Mucosa of rectum (tissue), 2 donors: ENCODE measurements around the gene TGOLN2.
A peak's percentile ranks its signal among the peaks of the same experiment; 100 is the strongest.
"Not testable (repeated sequence)": the region's sequence is repeated elsewhere in the genome, so short reads cannot be mapped to it uniquely, and the experiment has no call there.

ENCODE experiments used
- H3K27ac ChIP-seq, 2 donors: one replicate each; pipeline ENCODE4 v1.7.0; 2013; ENCODE audit warnings: inconsistent platforms in 2 of 2, low read depth in 2 of 2, low read length in 2 of 2
- H3K27me3 ChIP-seq, 2 donors: one replicate each; pipeline ENCODE4 v1.7.0; 2013; ENCODE audit warnings: low read length in 2 of 2; ENCODE audit not compliant: control insufficient read depth in 2 of 2, insufficient read depth in 2 of 2
- H3K36me3 ChIP-seq, 2 donors: one replicate each; pipeline ENCODE4 v1.7.0; 2013; ENCODE audit warnings: low read length in 2 of 2; ENCODE audit not compliant: control insufficient read depth in 2 of 2, insufficient read depth in 2 of 2
- H3K4me1 ChIP-seq, 2 donors: one replicate each; pipeline ENCODE4 v1.7.0; 2013; ENCODE audit warnings: low read length in 2 of 2, mild to moderate bottlenecking in 1 of 2; ENCODE audit not compliant: control insufficient read depth in 2 of 2, insufficient read depth in 2 of 2
- H3K4me3 ChIP-seq, 2 donors: one replicate each; pipeline ENCODE4 v1.7.0; 2013; ENCODE audit warnings: low read length in 2 of 2
- H3K9ac ChIP-seq, 2 donors: one replicate each; pipeline ENCODE4 v1.7.0; 2013; ENCODE audit warnings: low read length in 2 of 2, low read depth in 1 of 2, mild to moderate bottlenecking in 1 of 2
- H3K9me3 ChIP-seq, 2 donors: one replicate each; pipeline ENCODE4 v1.7.0; 2013; ENCODE audit warnings: low read length in 2 of 2; ENCODE audit not compliant: control insufficient read depth in 2 of 2
- donor health status: healthy.
- donor health status: Normal muscosa, but diverticular disease.

TGOLN2 gene

DNA sequence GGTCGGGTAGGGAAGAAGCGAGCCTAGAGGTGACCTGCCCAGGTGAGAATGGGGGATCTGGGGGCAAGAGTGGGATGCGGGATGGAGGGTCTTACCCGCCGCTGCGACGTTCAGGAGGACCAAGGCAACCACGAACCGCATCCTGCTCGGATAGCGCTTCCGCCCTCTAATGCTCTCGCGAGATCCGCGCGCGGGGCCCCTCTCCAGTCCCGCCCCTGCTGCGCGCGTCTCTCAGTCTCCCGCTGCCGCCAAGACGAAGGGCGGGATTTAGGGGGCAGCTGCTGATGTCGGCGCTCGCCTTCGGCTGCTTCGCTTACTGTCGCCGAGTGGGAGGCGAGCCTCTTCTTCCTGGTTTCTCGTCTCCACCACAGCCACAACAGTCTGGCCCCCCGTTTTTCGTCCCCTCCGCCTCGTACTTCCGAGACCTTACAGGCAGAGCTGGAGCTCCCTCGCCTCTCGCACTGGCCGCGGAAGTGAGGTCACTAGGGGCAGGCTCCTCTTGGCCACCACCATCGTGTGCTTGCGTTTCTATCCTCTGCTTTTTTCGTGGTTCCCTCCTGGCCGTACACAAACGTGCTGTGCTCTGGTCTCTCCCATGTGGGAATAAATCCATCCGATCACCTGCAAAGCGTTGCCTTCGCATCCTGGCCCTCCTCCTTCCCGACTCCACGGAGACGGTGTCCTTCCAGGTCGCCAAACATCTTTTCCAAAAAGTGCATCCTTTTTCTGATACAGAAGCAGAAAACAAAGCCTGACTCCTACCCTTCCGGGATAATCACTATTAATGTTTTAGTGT, at the start of gene TGOLN2:
Gene TGOLN2, minus strand, starts transcription at position 168 of the 796 bp plus-strand sequence. Its CDS starts 27 bp downstream, at position 141.
- H3K9ac ChIP-seq, result peak within 1 kb of the TSS; percentile 95 to 98
- peak within 1 kb of the TSS; percentile 97 to 99 for H3K27ac ChIP-seq
- peaks cover 14 to 16% of the 10 kb centered on the region in 2 donors for H3K36me3 ChIP-seq
- H3K9me3 ChIP-seq, result no peaks in the 10 kb centered on the region
- H3K4me3 ChIP-seq, result peak within 1 kb of the TSS; percentile 99
- H3K27me3 ChIP-seq, result no peaks in the 10 kb centered on the region
- peaks cover 32 to 39% of the 10 kb centered on the region in 2 donors for H3K4me1 ChIP-seq

GRCh38 chr2:85377083-85377482, 49.3 kb upstream of the TGOLN2 start:
- no peak overlapping the region for H3K27ac ChIP-seq
- no peaks in the 10 kb centered on the region for H3K27me3 ChIP-seq
- H3K4me1 ChIP-seq, result no peaks in the 10 kb centered on the region
- no peak overlapping the region for H3K4me3 ChIP-seq
- H3K36me3 ChIP-seq, result peaks cover 15 to 26% of the 10 kb centered on the region in 2 donors
- H3K9me3 ChIP-seq, result no peaks in the 10 kb centered on the region
- no peak overlapping the region for H3K9ac ChIP-seq

GRCh38 chr2:85376291-85377065, 48.7 kb upstream of the TGOLN2 start:
- Histone ChIP-seq H3K9me3 (no peaks in the 10 kb centered on the region), H3K9ac (no peak overlapping the region), H3K27ac (no peak overlapping the region), H3K27me3 (no peaks in the 10 kb centered on the region), H3K4me3 (no peak overlapping the region), H3K4me1 (no peaks in the 10 kb centered on the region), H3K36me3 (peaks cover 15 to 27% of the 10 kb centered on the region in 2 donors)

DNA sequence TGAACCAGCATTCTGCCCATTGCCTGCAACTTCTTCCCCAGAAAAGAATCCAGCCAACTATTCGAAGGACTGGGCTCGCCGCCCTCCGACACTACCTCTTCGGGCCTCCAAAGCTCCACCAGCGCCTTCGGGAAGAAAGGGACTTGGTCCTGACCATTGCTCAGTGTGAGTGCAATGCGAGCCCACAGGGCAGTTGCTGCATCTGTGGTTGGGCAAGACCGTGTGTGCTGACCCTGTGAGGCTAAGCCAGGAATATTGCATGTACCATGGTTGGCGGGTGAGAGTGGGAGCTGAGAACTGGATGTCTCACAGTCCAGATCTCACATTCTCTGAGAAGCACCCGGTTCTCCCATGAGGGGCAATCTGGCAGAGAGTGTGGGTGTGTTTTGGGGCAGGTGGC, 43.3 kb upstream of the TGOLN2 start:
- H3K36me3 ChIP-seq, result peaks cover 0 to 11% of the 10 kb centered on the region in 2 donors

GRCh38 chr2:85369500-85369899, 41.7 kb upstream of the TGOLN2 start:
- peaks cover 0 to 6% of the 10 kb centered on the region in 2 donors for H3K36me3 ChIP-seq
- H3K9ac ChIP-seq, result peak overlapping the region in 1 of 2 donors; percentile 14
- peaks cover 0 to 3% of the 10 kb centered on the region in 2 donors for H3K4me1 ChIP-seq
- no peaks in the 10 kb centered on the region for H3K9me3 ChIP-seq
- H3K4me3 ChIP-seq, result no peak overlapping the region
- H3K27me3 ChIP-seq, result no peaks in the 10 kb centered on the region
- no peak overlapping the region for H3K27ac ChIP-seq

More for the DNA sequence above, 43.3 kb upstream of the TGOLN2 start:
- Histone ChIP-seq H3K27me3 (no peaks in the 10 kb centered on the region), H3K9ac (no peak overlapping the region), H3K9me3 (no peaks in the 10 kb centered on the region), H3K4me1 (peaks cover 0 to 3% of the 10 kb centered on the region in 2 donors), H3K27ac (no peak overlapping the region), H3K4me3 (no peak overlapping the region)

GRCh38 chr2:85368921-85369320, 41.1 kb upstream of the TGOLN2 start:
- H3K36me3 ChIP-seq, result peaks cover 0 to 6% of the 10 kb centered on the region in 2 donors

DNA sequence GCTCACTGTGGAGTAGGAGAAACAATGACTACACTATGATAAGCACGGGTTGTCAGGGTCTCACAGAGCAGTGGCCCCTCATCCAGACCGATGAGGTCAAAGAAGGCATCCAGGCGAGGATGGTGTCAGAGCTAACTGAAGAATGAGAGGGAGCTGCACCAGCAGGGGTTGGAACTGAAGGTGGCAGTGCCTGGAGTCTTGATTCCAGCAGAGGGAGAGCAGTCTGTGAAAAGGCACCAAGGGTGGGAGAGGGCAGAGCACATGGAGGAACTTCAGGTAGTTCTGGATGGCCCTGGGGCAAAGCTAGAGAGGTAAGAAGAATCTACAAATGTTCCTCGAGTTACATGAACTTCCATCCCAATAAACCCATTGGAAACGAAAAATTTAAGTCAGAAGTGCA, 39.4 kb upstream of the TGOLN2 start:
- Histone ChIP-seq H3K36me3 (peaks cover 11 to 16% of the 10 kb centered on the region in 2 donors), H3K9ac (no peak overlapping the region), H3K27ac (no peak overlapping the region), H3K4me3 (no peak overlapping the region), H3K4me1 (peaks cover 0 to 3% of the 10 kb centered on the region in 2 donors), H3K27me3 (no peaks in the 10 kb centered on the region), H3K9me3 (no peaks in the 10 kb centered on the region)

More at GRCh38 chr2:85368921-85369320, 41.1 kb upstream of the TGOLN2 start:
- Histone ChIP-seq H3K4me1 (peaks cover 0 to 3% of the 10 kb centered on the region in 2 donors), H3K9me3 (no peaks in the 10 kb centered on the region), H3K4me3 (no peak overlapping the region), H3K27me3 (no peaks in the 10 kb centered on the region), H3K27ac (no peak overlapping the region), H3K9ac (no peak overlapping the region)

- not testable (repeated sequence) for H3K27me3 ChIP-seq, H3K27ac ChIP-seq, H3K9ac ChIP-seq, H3K9me3 ChIP-seq, H3K4me3 ChIP-seq, H3K4me1 ChIP-seq
- H3K36me3 ChIP-seq, result peaks cover 20 to 25% of the 10 kb centered on the region in 2 donors
These were observed 35.0 kb upstream of the TGOLN2 start for GRCh38 chr2:85362653-85363387.

GRCh38 chr2:85357736-85358135, 29.9 kb upstream of the TGOLN2 start:
- H3K9ac ChIP-seq, result no peak overlapping the region
- H3K27me3 ChIP-seq, result no peaks in the 10 kb centered on the region
- no peak overlapping the region for H3K4me3 ChIP-seq
- peaks cover 19 to 20% of the 10 kb centered on the region in 2 donors for H3K36me3 ChIP-seq
- H3K27ac ChIP-seq, result no peak overlapping the region
- no peaks in the 10 kb centered on the region for H3K9me3 ChIP-seq
- H3K4me1 ChIP-seq, result peaks cover 11 to 16% of the 10 kb centered on the region in 2 donors
